ENCODE measurements around the gene E2F8. TPM values are rescaled to one million over a fixed set of nuclear protein-coding genes. Genes with fewer than 3 reads are reported as not detected.
"Not testable (repeated sequence)": the region's sequence is repeated elsewhere in the genome, so short reads cannot be mapped to it uniquely, and the experiment has no call there.

The E2F8 gene
- total RNA-seq, 1 experiment from 2014 or later, result 17.7 TPM

GRCh38 chr11:19259487-19260345 lies 19.0 kb upstream of the E2F8 start:
- no peaks in the 10 kb centered on the region for H3K36me3 ChIP-seq
- no peak overlapping the region for H3K27ac ChIP-seq
- no peak overlapping the region for H3K4me3 ChIP-seq
- no peaks in the 10 kb centered on the region for H3K27me3 ChIP-seq
- peaks cover 3% of the 10 kb centered on the region; the same call in 1 of the 2 replicates for H3K4me1 ChIP-seq
- peaks cover 2% of the 10 kb centered on the region; the same call in 1 of the 2 replicates for H3K9me3 ChIP-seq (replicated peaks)
- peak; percentile 64 to 89 for DNase-seq

- Histone ChIP-seq H3K36me3 (no peaks in the 10 kb centered on the region), H3K9me3 (replicated peaks) (peaks cover 6% of the 10 kb centered on the region; the same call in 1 of the 2 replicates), H3K27me3 (no peaks in the 10 kb centered on the region), H3K4me3 (no peak overlapping the region), H3K27ac (no peak overlapping the region), H3K4me1 (peaks cover 1% of the 10 kb centered on the region)
- no peak for DNase-seq
Observed at GRCh38 chr11:19258641-19259230, 18.0 kb upstream of the E2F8 start.

- not testable (repeated sequence) for H3K36me3 ChIP-seq; H3K27ac ChIP-seq; H3K4me3 ChIP-seq; H3K9me3 ChIP-seq (replicated peaks); DNase-seq; H3K27me3 ChIP-seq
- peaks cover 16% of the 10 kb centered on the region for H3K4me1 ChIP-seq
Observed at GRCh38 chr11:19254441-19254840, 13.7 kb upstream of the E2F8 start.

- Histone ChIP-seq H3K4me3 (no peak overlapping the region), H3K9me3 (replicated peaks) (peaks cover 6% of the 10 kb centered on the region), H3K4me1 (peaks cover 16% of the 10 kb centered on the region), H3K27ac (no peak overlapping the region; the same call in 1 of the 2 replicates), H3K27me3 (no peaks in the 10 kb centered on the region), H3K36me3 (no peaks in the 10 kb centered on the region)
- DNase-seq, result no peak
Observed at GRCh38 chr11:19253817-19254216, 13.1 kb upstream of the E2F8 start.

- DNase-seq, result peak; percentile 83
- peaks cover 16% of the 10 kb centered on the region for H3K4me1 ChIP-seq
- H3K27me3 ChIP-seq, result no peaks in the 10 kb centered on the region
- no peak overlapping the region for H3K4me3 ChIP-seq
- H3K36me3 ChIP-seq, result 0 out of 2 replicates have a peak, but pooled peaks cover 2% of the 10 kb centered on the region
- H3K9me3 ChIP-seq (replicated peaks), result peaks cover 6% of the 10 kb centered on the region
- H3K27ac ChIP-seq, result peak overlapping the region; percentile 11; the same call in 1 of the 2 replicates
Observed at GRCh38 chr11:19253153-19253745, 12.5 kb upstream of the E2F8 start.

- no peaks in the 10 kb centered on the region for H3K27me3 ChIP-seq
- no peak overlapping the region for H3K4me3 ChIP-seq
- H3K9me3 ChIP-seq (replicated peaks), result peaks cover 6% of the 10 kb centered on the region
- H3K4me1 ChIP-seq, result peaks cover 16% of the 10 kb centered on the region
- H3K36me3 ChIP-seq, result 0 out of 2 replicates have a peak, but pooled peaks cover 2% of the 10 kb centered on the region
- no peak for DNase-seq
- peak overlapping the region; percentile 5; the same call in 1 of the 2 replicates for H3K27ac ChIP-seq
Observed at GRCh38 chr11:19252394-19253152, 11.8 kb upstream of the E2F8 start.

GRCh38 chr11:19251577-19251976 lies 10.8 kb upstream of the E2F8 start:
- Histone ChIP-seq H3K27me3 (no peaks in the 10 kb centered on the region), H3K4me3 (no peak overlapping the region), H3K27ac (no peak overlapping the region), H3K9me3 (replicated peaks) (peaks cover 6% of the 10 kb centered on the region), H3K36me3 (0 out of 2 replicates have a peak, but pooled peaks cover 2% of the 10 kb centered on the region), H3K4me1 (peaks cover 16% of the 10 kb centered on the region)
- no peak for DNase-seq

GRCh38 chr11:19246816-19247215 lies 6.1 kb upstream of the E2F8 start:
- Histone ChIP-seq H3K4me1 (no peaks in the 10 kb centered on the region), H3K36me3 (0 out of 2 replicates have a peak, but pooled peaks cover 2% of the 10 kb centered on the region), H3K27me3 (no peaks in the 10 kb centered on the region), H3K9me3 (replicated peaks) (no peaks in the 10 kb centered on the region; the same call in 1 of the 2 replicates), H3K4me3 (no peak overlapping the region), H3K27ac (no peak overlapping the region)
- no peak for DNase-seq

GRCh38 chr11:19245351-19245750 lies 4.6 kb upstream of the E2F8 start:
- no peak overlapping the region for H3K27ac ChIP-seq
- H3K9me3 ChIP-seq (replicated peaks), result no peaks in the 10 kb centered on the region; the same call in 1 of the 2 replicates
- H3K27me3 ChIP-seq, result no peaks in the 10 kb centered on the region
- H3K4me3 ChIP-seq, result no peak overlapping the region
- H3K4me1 ChIP-seq, result no peaks in the 10 kb centered on the region
- H3K36me3 ChIP-seq, result 0 out of 2 replicates have a peak, but pooled peaks cover 2% of the 10 kb centered on the region
- DNase-seq, result no peak

- Histone ChIP-seq H3K36me3 (0 out of 2 replicates have a peak, but pooled peaks cover 2% of the 10 kb centered on the region), H3K4me3 (no peak overlapping the region), H3K9me3 (replicated peaks) (no peaks in the 10 kb centered on the region; the same call in 1 of the 2 replicates), H3K27me3 (no peaks in the 10 kb centered on the region), H3K4me1 (no peaks in the 10 kb centered on the region), H3K27ac (no peak overlapping the region)
- DNase-seq, result no peak
Observed at GRCh38 chr11:19244621-19245020, 3.9 kb upstream of the E2F8 start.

GRCh38 chr11:19244084-19244483 lies 3.3 kb upstream of the E2F8 start:
- H3K27ac ChIP-seq, result no peak overlapping the region
- no peaks in the 10 kb centered on the region for H3K27me3 ChIP-seq
- H3K36me3 ChIP-seq, result 0 out of 2 replicates have a peak, but pooled peaks cover 2% of the 10 kb centered on the region
- no peak overlapping the region for H3K4me3 ChIP-seq
- H3K9me3 ChIP-seq (replicated peaks), result no peaks in the 10 kb centered on the region; the same call in 1 of the 2 replicates
- no peak for DNase-seq
- H3K4me1 ChIP-seq, result peaks cover 5% of the 10 kb centered on the region

GRCh38 chr11:19243613-19244012 lies 2.9 kb upstream of the E2F8 start:
- no peak overlapping the region for H3K27ac ChIP-seq
- no peak for DNase-seq
- H3K4me3 ChIP-seq, result no peak overlapping the region
- H3K9me3 ChIP-seq (replicated peaks), result no peaks in the 10 kb centered on the region; the same call in 1 of the 2 replicates
- peaks cover 10% of the 10 kb centered on the region for H3K4me1 ChIP-seq
- no peaks in the 10 kb centered on the region for H3K36me3 ChIP-seq
- no peaks in the 10 kb centered on the region for H3K27me3 ChIP-seq

GRCh38 chr11:19243143-19243542 lies 2.4 kb upstream of the E2F8 start:
- H3K36me3 ChIP-seq, result no peaks in the 10 kb centered on the region

More at GRCh38 chr11:19243143-19243542, 2.4 kb upstream of the E2F8 start:
- peaks cover 14% of the 10 kb centered on the region for H3K4me1 ChIP-seq
- no peaks in the 10 kb centered on the region for H3K27me3 ChIP-seq
- no peak overlapping the region for H3K27ac ChIP-seq
- no peak for DNase-seq
- H3K4me3 ChIP-seq, result no peak overlapping the region
- no peaks in the 10 kb centered on the region; the same call in 1 of the 2 replicates for H3K9me3 ChIP-seq (replicated peaks)
